Motor neuron (in vitro differentiated cells): ENCODE results near the gene HNF1B. TPM values are rescaled to one million over a fixed set of nuclear protein-coding genes. Genes with fewer than 3 reads are reported as not detected.
A peak's percentile ranks its signal among the peaks of the same experiment; 100 is the strongest.

Experiments used
- ATAC-seq, 8 experiments: fragments of 200-7000 bp; cut with Tn5 transposase; replicated peaks in 6 of 8; 2 replicates each; pipeline ENCODE4 v1.8.0; 2021; ENCODE audit warnings: mild to moderate bottlenecking in 8 of 8, moderate library complexity in 8 of 8
- H3K27ac ChIP-seq, 2 donors: fragments of 250-450 bp; sonication (Bioruptor Pico); 2 replicates each; pipeline ENCODE4 v1.9.0; 2021; ENCODE audit warnings: antibody characterized with exemption in 2 of 2, mild to moderate bottlenecking in 2 of 2, moderate library complexity in 1 of 2
- H3K4me1 ChIP-seq, 2 donors: fragments of 250-450 bp; sonication (Bioruptor Pico); replicated peaks in 1 of 2; 2 replicates each; pipeline ENCODE4 v1.6.1; 2021; ENCODE audit warnings: antibody characterized with exemption in 2 of 2, mild to moderate bottlenecking in 2 of 2, moderate library complexity in 1 of 2
- H3K4me3 ChIP-seq, 5 donors: fragments of 250-450 bp; sonication (Bioruptor Pico); 2 replicates each; pipeline ENCODE4 v1.9.0; 2021; ENCODE audit warnings: antibody characterized with exemption in 5 of 5, mild to moderate bottlenecking in 5 of 5, moderate library complexity in 4 of 5
- WGBS, 10 experiments: fragments of 450-650 bp; shearing (Covaris generic); methylation state at CpG; one replicate each; pipeline ENCODE4 v1.0.0; 2022; 5-methylcytosine and 5-hydroxymethylcytosine counted together
- in situ Hi-C, 9 experiments: fragments of 400-800 bp; cut with MboI; loops; one replicate each; pipeline ENCODE4 v1.15.0; 2021; ENCODE audit warnings: low sequenced_read_pairs in 9 of 9, low pct_unique_long_range_greater_than_20kb in 2 of 9; ENCODE audit not compliant: unreplicated experiment in 9 of 9
- total RNA-seq, 8 experiments: library from RNA; unstranded; fragments of 300-600 nt; gene quantifications; 2 replicates each; pipeline versions ENCODE4 v1.2.3 to v1.2.4, GENCODE V29; 2022

The HNF1B gene
- total RNA-seq, 8 experiments from 2014 or later = 0.05 to 0.66 (median 0.20) TPM; not detected in 1

DNA sequence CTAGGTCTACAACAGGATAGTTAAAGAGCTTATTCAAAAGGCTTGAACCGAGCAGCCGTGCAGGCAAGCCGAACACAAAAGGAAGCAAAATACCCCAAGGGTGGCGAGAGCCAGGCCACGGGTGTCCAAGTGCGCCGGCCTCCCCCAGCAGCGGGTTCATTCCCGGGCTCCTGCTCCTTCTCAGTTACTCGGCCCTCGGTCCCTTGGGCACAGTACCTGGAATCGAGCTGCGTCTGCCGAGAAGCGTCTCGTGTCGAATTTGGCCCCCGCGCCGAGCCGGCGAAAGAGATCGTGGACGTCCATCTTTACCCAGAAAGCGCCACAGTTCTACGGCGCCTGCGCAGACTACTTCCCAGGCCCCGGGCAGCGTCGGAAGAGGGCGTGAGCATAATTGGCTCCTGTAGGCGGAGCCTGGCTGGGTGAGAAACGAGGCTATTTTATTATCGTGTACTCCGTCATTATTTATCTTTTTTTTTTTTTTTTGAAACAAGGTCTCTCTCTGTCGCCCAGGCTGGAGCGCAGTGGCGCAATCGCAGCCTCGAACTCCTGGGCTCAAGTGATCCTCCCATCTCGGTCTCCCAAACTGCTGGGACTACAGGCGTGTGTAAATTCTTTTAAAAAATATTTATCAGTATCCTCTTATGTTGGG, 101.6 kb downstream of the HNF1B start, which contains the start of gene DDX52:
DDX52 (minus strand) TSS at position 329 of the 649 bp plus-strand sequence; CDS start at position 303, 26 bp downstream.
- Histone ChIP-seq H3K4me3 (peak within 1 kb of the TSS; percentile 64 to 91 (median 80)), H3K27ac (peak within 1 kb of the TSS; percentile 51 to 81), H3K4me1 (peaks cover 7% of the 10 kb centered on the region in 2 donors)
- peak; percentile 93 to 99 (median 98) for ATAC-seq
- in situ Hi-C loops = no loop called here
- WGBS, 10 experiments = 0 to 5% (median 2%) methylated on average over 2 to 34 of the region's 43 CpGs; no CpG with 5 or more reads in 1 of the 10 experiments

DNA sequence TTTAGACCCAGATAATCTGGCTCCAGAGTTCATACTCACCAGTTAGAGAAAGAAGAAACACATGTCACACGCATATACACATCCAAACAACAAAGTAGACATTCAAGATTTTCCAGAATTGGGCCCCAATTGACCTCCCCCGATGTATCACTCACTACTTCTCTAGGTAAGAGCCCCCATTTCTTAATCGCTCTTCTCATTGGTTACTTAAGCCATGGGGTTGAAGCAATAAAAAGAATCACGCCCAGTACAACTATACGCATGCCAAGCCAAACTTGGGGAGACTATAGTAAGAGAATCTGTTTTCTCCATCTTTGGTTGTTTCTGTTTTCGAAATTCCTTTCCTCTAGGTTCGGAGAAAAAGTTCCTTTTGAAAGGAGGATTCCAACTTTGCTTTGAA, 102.2 kb downstream of the HNF1B start:
- H3K4me3 ChIP-seq = peak overlapping the region; percentile 64 to 91 (median 80)
- H3K4me1 ChIP-seq = peaks cover 7% of the 10 kb centered on the region in 2 donors
- in situ Hi-C loops = no loop called here
- ATAC-seq = peak in 3 of 8 experiments; percentile 37 to 47 (median 45)
- peak overlapping the region; percentile 51 to 81 for H3K27ac ChIP-seq
- WGBS, 10 experiments = 0 to 3% (median 0%) methylated on average over 1 to 7 of the region's 7 CpGs; no CpG with 5 or more reads in 1 of the 10 experiments

DNA sequence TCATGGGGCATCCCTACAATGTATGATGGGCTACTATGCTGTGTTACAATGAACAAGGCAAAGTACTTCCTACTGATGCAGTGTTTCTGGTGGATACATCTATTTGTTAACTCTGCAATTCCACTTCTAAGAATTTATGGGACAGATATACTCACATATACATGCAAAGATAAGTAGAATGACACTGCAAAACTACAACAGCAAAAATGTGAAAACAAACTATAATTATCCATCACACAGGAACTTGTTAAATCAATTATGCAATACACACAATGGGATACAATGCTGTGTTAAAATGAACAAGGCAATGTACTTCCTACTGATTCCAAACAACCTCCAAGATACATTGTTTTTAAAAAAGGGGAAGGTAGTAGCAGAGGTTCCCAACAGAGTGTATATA, 104.8 kb downstream of the HNF1B start:
- in situ Hi-C loops = no loop called here
- ATAC-seq = no peak
- peaks cover 7% of the 10 kb centered on the region in 2 donors for H3K4me1 ChIP-seq
- H3K27ac ChIP-seq = no peak overlapping the region
- no peak overlapping the region for H3K4me3 ChIP-seq

DNA sequence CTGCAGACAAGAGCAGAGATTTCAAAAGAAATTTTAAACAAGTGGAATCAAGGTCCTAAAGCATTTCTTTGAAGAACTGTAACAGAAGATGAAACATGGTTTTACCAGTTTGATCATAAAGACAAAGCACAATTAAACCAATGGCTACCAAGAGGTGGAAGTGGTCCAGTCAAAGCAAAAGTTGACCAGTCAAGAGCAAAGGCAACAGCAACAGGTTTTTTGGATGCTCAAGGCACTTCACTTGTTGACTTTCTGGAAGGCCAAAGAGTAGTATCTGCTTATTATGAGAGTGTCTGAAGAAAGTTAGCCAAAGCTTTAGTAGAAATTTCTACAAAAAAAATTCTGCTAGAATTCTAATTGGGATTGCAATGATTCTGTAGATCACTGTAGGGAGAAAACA, 106.9 kb downstream of the HNF1B start:
- Histone ChIP-seq H3K4me1 (peaks cover 7% of the 10 kb centered on the region in 2 donors), H3K4me3 (no peak overlapping the region), H3K27ac (no peak overlapping the region)
- in situ Hi-C loops = no loop called here
- no peak for ATAC-seq

Other genes starting within 250 kb of the HNF1B start
- gene SYNRG, start 135.6 kb downstream of the HNF1B start, total RNA-seq = 10 to 100 TPM; 11.6 to 48.5 (median 27.7) TPM
- gene DDX52, start 101.6 kb downstream of the HNF1B start, total RNA-seq = 10 to 100 TPM; 12.9 to 35.0 (median 24.8) TPM
- not detected for gene TBC1D3K, start 179.4 kb upstream of the HNF1B start, total RNA-seq
- 10 to 100 TPM in 1 of 8 experiments, 1 to 10 TPM in 7; 3.7 to 11.7 (median 7.0) TPM for gene TBC1D3L, start 244.0 kb upstream of the HNF1B start, total RNA-seq